HCT116 (cell line): Measurements from ENCODE around the gene TNFRSF8. TPM values are rescaled to one million over a fixed set of nuclear protein-coding genes. Genes with fewer than 3 reads are reported as not detected.

Source experiments
- ATAC-seq: fragments of 200-7000 bp; cut with Tn5 transposase; 2 replicates; pipeline ENCODE4 v1.9.1; 2020; ENCODE audit warnings: mild to moderate bottlenecking, moderate library complexity
- BruUV-seq: library from RNA; stranded (reverse); fragments of 400-500 nt; replicated peaks from 2 replicates; lab custom pipeline; 2021; lab: Mats Ljungman, UMichigan
- CTCF ChIA-PET: fragments of 300-600 bp; sonication (Branson Sonifier 250); formaldehyde crosslinking; loops from one replicate; lab custom pipeline; 2021; ENCODE audit warnings: antibody characterized with exemption; lab: Charles Lee
- POLR2A ChIA-PET: fragments of 300-600, 350-600 bp; sonication (Branson Sonifier 250); formaldehyde crosslinking; loops from one replicate; lab custom pipeline; 2021; ENCODE audit warnings: antibody characterized with exemption; lab: Charles Lee
- RAD21 ChIA-PET, 2 experiments: fragments of 300-600 bp; sonication (Branson Sonifier 250); formaldehyde crosslinking; loops; one replicate each; lab custom pipeline; 2023; ENCODE audit warnings: low total read pairs in 2 of 2; ENCODE audit not compliant: uncharacterized antibody in 2 of 2, unreplicated experiment in 2 of 2, low non-redundant PET in 1 of 2; lab: Charles Lee
- DNase-seq: peaks from one replicate; pipeline ENCODE4 v3.0.0-alpha.2; 2010; ENCODE audit warnings: low read depth, low spot score
- H2AFZ ChIP-seq: fragments of 200-600 bp; shearing (Covaris generic), sonication (generic); 2 replicates; pipeline ENCODE4 v1.6.1; 2017; ENCODE audit warnings: low read depth, mixed run types, mixed read lengths, antibody characterized with exemption, low read length; ENCODE audit not compliant: poor library complexity, severe bottlenecking
- H3K27ac ChIP-seq: 2 replicates; pipeline ENCODE4 v1.5.1; 2012; ENCODE audit warnings: low read depth, low read length
- H3K27me3 ChIP-seq: fragments of 200-600 bp; sonication (generic); 2 replicates; pipeline ENCODE4 v1.6.1; 2016; ENCODE audit warnings: mixed run types, low read length, mixed read lengths; ENCODE audit not compliant: insufficient read depth
- H3K36me3 ChIP-seq, 2 experiments: fragments of 200-500 bp in 1 of 2; fragments of 200-600 bp in 1 of 2; sonication (Bioruptor generic) in 1 of 2; sonication (generic) in 1 of 2; 2 replicates each; pipeline versions ENCODE4 v1.5.1 to v1.6.1; 2014 to 2016; ENCODE audit warnings: low read length in 2 of 2, inconsistent platforms in 1 of 2, mixed read lengths in 1 of 2, mixed run types in 1 of 2; ENCODE audit not compliant: insufficient read depth in 2 of 2, control insufficient read depth in 1 of 2
- H3K4me1 ChIP-seq, 2 experiments: fragments of 200-600 bp in 1 of 2; sonication (generic) in 1 of 2; 2 replicates each; pipeline versions ENCODE4 v1.5.1 to v1.6.1; 2012 to 2017; ENCODE audit warnings: low read length in 2 of 2, inconsistent platforms in 1 of 2, mild to moderate bottlenecking in 1 of 2, mixed read lengths in 1 of 2, mixed run types in 1 of 2, moderate library complexity in 1 of 2; ENCODE audit not compliant: insufficient read depth in 2 of 2, control insufficient read depth in 1 of 2
- H3K4me2 ChIP-seq: fragments of 200-600 bp; sonication (generic); 2 replicates; pipeline ENCODE4 v1.6.1; 2017; ENCODE audit warnings: mixed run types, low read length, mixed read lengths
- H3K4me3 ChIP-seq, 2 experiments: fragments of 200-600 bp in 1 of 2; sonication (generic) in 1 of 2; replicated peaks in 1 of 2; 2 replicates each; pipeline ENCODE4 v1.5.1; 2011 to 2016; ENCODE audit warnings: low read length in 2 of 2, control low read depth in 1 of 2, low read depth in 1 of 2, mild to moderate bottlenecking in 1 of 2, mixed read lengths in 1 of 2, mixed run types in 1 of 2
- H3K79me2 ChIP-seq: fragments of 200-600 bp; sonication (generic); 2 replicates; pipeline ENCODE4 v1.6.1; 2017; ENCODE audit warnings: mild to moderate bottlenecking, mixed run types, low read length, moderate library complexity, mixed read lengths; ENCODE audit not compliant: insufficient read depth
- H3K9ac ChIP-seq: fragments of 200-600 bp; sonication (generic); 2 replicates; pipeline ENCODE4 v1.6.1; 2016; ENCODE audit warnings: low read length, mixed read lengths
- H3K9me2 ChIP-seq: fragments of 200-600 bp; sonication (generic), shearing (Covaris generic); 2 replicates; pipeline ENCODE4 v1.6.1; 2017; ENCODE audit warnings: mixed run types, mild to moderate bottlenecking, moderate library complexity; ENCODE audit not compliant: insufficient read depth
- H3K9me3 ChIP-seq, 2 experiments: fragments of 200-500 bp in 1 of 2; fragments of 200-600 bp in 1 of 2; sonication (Bioruptor generic) in 1 of 2; sonication (generic) in 1 of 2; 2 replicates each; pipeline ENCODE4 v1.6.1; 2014 to 2017; ENCODE audit warnings: low read length in 2 of 2, mixed read lengths in 2 of 2, inconsistent platforms in 1 of 2, low read depth in 1 of 2, mild to moderate bottlenecking in 1 of 2, mixed run types in 1 of 2, moderate library complexity in 1 of 2; ENCODE audit not compliant: control insufficient read depth in 1 of 2, insufficient read depth in 1 of 2
- H4K20me1 ChIP-seq: fragments of 200-600 bp; sonication (generic), shearing (Covaris generic); 2 replicates; pipeline ENCODE4 v1.6.1; 2017; ENCODE audit warnings: mixed run types, mild to moderate bottlenecking, moderate library complexity; ENCODE audit not compliant: insufficient read depth
- ATF3 ChIP-seq: IDR thresholded peaks from 2 replicates; pipeline ENCODE4 v1.6.1; 2012
- CBX3 ChIP-seq: IDR thresholded peaks from 2 replicates; pipeline ENCODE4 v1.6.1; 2012; ENCODE audit warnings: low read depth
- CEBPB ChIP-seq: IDR thresholded peaks from 2 replicates; pipeline ENCODE4 v1.6.1; 2012; ENCODE audit warnings: low read depth
- EGR1 ChIP-seq: IDR thresholded peaks from 2 replicates; pipeline ENCODE4 v1.6.1; 2012; ENCODE audit warnings: low read depth
- EZH2 ChIP-seq: fragments of 200-600 bp; sonication (generic); IDR thresholded peaks from 2 replicates; pipeline ENCODE4 v1.6.1; 2017; ENCODE audit warnings: antibody characterized with exemption, mixed run types
- EZH2phosphoT487 ChIP-seq: fragments of 200-600 bp; IDR thresholded peaks from 2 replicates; pipeline ENCODE4 v1.6.1; 2018; ENCODE audit warnings: antibody characterized with exemption, borderline replicate concordance
- POLR2A ChIP-seq: IDR thresholded peaks from 2 replicates; pipeline ENCODE4 v1.7.0; 2011; ENCODE audit warnings: borderline replicate concordance; ENCODE audit not compliant: insufficient read depth, insufficient read length; ENCODE audit errors: extremely low read depth
- RAD21 ChIP-seq: IDR thresholded peaks from 2 replicates; pipeline ENCODE4 v1.6.1; 2012; ENCODE audit warnings: low read depth, mild to moderate bottlenecking
- SIN3A ChIP-seq: IDR thresholded peaks from 2 replicates; pipeline ENCODE4 v1.6.1; 2012; ENCODE audit warnings: low read depth
- SRF ChIP-seq: IDR thresholded peaks from 2 replicates; pipeline ENCODE4 v1.6.1; 2012; ENCODE audit warnings: low read depth
- YY1 ChIP-seq: IDR thresholded peaks from 2 replicates; pipeline ENCODE4 v1.6.1; 2011; ENCODE audit warnings: low read length, low read depth, moderate library complexity, mild to moderate bottlenecking; ENCODE audit not compliant: insufficient replicate concordance; ENCODE audit errors: extremely low read depth
- ZNF274 ChIP-seq: fragments of 200-500 bp; sonication (Bioruptor generic); IDR thresholded peaks from 2 replicates; pipeline ENCODE4 v1.6.1; 2014; ENCODE audit warnings: mild to moderate bottlenecking, low read depth, low read length, inconsistent platforms
- intact Hi-C: fragments of 100-400 bp; cut with micrococcal nuclease; formaldehyde crosslinking; loops from 2 replicates; pipeline ENCODE4 v1.10.0; 2022
- total RNA-seq: library from RNA; stranded (reverse); gene quantifications from one replicate; pipeline ENCODE4 v1.2.1, GENCODE V29; 2021; ENCODE audit not compliant: unreplicated experiment
- TF ChIP-seq, protein P1 (sequence below): IDR thresholded peaks from 2 replicates; pipeline ENCODE4 v1.6.1; 2011; ENCODE audit warnings: mild to moderate bottlenecking, low read length, moderate library complexity; ENCODE audit not compliant: insufficient replicate concordance; ENCODE audit errors: extremely low read depth
- TF ChIP-seq, protein P2 (sequence below): IDR thresholded peaks from 2 replicates; pipeline ENCODE4 v1.6.1; 2012; ENCODE audit warnings: low read depth

The TNFRSF8 gene
- total RNA-seq, 1 experiment from 2014 or later = 0.17 TPM

- Histone ChIP-seq H4K20me1 (no peaks in the 10 kb centered on the region), H3K4me1 (peaks cover 19 to 40% of the 10 kb centered on the region in 2 experiments; a peak in 3 of 4 replicates), H2AFZ (no peak overlapping the region), H3K27me3 (no peaks in the 10 kb centered on the region), H3K9me2 (no peaks in the 10 kb centered on the region), H3K36me3 (no peaks in the 10 kb centered on the region), H3K9ac (no peak overlapping the region), H3K79me2 (no peaks in the 10 kb centered on the region), H3K27ac (no peak overlapping the region), H3K4me2 (no peak overlapping the region), H3K9me3 (peaks cover 0 to 4% of the 10 kb centered on the region in 2 experiments; a peak in 1 of 4 replicates), H3K4me3 (no peak overlapping the region)
- ChIA-PET POLR2A (interaction anchor here (1.6 kb wide), 1 partner anchor 47 kb away, joined by 4 read pairs; no protein-coding TSS in a partner anchor), CTCF (no interaction called here), RAD21 (no interaction called here)
- ATAC-seq (no peak), DNase-seq (no peak)
- no TSS peak for BruUV-seq
- TF ChIP-seq YY1 = peak; percentile 64
- TF ChIP-seq EGR1 = no peak
- TF ChIP-seq CBX3 = no peak
- TF ChIP-seq CEBPB = no peak
- no peak for TF ChIP-seq SRF
- TF ChIP-seq ZNF274 = no peak
- intact Hi-C loops = no loop called here
Measured at GRCh38 chr1:12149791-12150175, 86.7 kb downstream of the TNFRSF8 start.

DNA sequence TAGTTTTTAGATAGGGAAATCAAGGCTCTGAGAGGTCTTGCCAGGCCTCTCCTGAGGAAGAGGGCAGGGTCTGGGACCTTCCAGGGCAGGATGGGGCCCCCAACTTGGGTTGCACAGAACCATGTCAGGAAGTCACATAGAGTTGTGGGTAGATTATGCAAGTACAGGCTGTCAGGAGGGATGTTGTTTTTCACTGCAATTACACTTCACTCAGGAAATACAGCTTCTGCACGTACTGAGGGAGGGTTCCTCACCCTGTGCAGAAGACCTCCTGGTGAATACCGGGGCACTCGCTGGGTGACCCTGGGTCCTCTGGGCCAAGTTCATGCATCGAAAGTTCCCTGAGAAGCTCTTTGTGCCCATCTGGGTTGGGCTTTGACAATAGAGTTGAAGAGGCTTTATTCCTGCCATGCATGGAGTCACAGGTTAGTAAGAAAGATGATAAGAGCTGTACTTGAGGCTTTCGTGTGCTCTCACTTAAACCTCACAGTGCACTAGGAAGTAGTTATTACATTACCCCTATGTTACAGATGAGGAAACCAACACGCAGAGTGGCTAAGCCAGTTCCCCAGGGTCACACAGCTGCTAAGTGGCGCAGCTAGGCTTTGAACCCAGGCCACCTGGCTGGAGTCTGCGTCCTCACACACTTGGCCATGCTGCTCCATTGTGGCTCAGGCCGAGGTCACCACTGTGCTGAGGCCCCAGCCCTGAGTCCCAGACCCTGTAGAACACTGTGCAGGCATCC is 87.5 kb downstream of the TNFRSF8 start:
- no peak for ATAC-seq
- Histone ChIP-seq H3K9me3 (peaks cover 0 to 4% of the 10 kb centered on the region in 2 experiments; a peak in 1 of 4 replicates), H3K27ac (no peak overlapping the region), H3K27me3 (no peaks in the 10 kb centered on the region), H4K20me1 (no peaks in the 10 kb centered on the region), H2AFZ (no peak overlapping the region), H3K36me3 (no peaks in the 10 kb centered on the region), H3K4me2 (no peak overlapping the region), H3K79me2 (no peaks in the 10 kb centered on the region), H3K4me1 (peaks cover 19 to 40% of the 10 kb centered on the region in 2 experiments; a peak in 3 of 4 replicates), H3K9me2 (no peaks in the 10 kb centered on the region), H3K9ac (no peak overlapping the region), H3K4me3 (no peak overlapping the region)
- ChIA-PET CTCF (interaction anchor here (1.5 kb wide), 1 partner anchor 26 kb away, joined by 3 read pairs; no protein-coding TSS in a partner anchor), RAD21 (no interaction called here), POLR2A (no interaction called here)
- no peak for DNase-seq
- intact Hi-C loops = no loop called here
- TF ChIP-seq POLR2A (no peak), SIN3A (no peak), EZH2phosphoT487 (no peak), ATF3 (no peak), RAD21 (no peak), EZH2 (no peak), CEBPB (no peak), CBX3 (no peak), YY1 (no peak)
- TF ChIP-seq, protein P1, sequence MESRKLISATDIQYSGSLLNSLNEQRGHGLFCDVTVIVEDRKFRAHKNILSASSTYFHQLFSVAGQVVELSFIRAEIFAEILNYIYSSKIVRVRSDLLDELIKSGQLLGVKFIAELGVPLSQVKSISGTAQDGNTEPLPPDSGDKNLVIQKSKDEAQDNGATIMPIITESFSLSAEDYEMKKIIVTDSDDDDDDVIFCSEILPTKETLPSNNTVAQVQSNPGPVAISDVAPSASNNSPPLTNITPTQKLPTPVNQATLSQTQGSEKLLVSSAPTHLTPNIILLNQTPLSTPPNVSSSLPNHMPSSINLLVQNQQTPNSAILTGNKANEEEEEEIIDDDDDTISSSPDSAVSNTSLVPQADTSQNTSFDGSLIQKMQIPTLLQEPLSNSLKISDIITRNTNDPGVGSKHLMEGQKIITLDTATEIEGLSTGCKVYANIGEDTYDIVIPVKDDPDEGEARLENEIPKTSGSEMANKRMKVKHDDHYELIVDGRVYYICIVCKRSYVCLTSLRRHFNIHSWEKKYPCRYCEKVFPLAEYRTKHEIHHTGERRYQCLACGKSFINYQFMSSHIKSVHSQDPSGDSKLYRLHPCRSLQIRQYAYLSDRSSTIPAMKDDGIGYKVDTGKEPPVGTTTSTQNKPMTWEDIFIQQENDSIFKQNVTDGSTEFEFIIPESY = no peak
- TF ChIP-seq, protein P2, sequence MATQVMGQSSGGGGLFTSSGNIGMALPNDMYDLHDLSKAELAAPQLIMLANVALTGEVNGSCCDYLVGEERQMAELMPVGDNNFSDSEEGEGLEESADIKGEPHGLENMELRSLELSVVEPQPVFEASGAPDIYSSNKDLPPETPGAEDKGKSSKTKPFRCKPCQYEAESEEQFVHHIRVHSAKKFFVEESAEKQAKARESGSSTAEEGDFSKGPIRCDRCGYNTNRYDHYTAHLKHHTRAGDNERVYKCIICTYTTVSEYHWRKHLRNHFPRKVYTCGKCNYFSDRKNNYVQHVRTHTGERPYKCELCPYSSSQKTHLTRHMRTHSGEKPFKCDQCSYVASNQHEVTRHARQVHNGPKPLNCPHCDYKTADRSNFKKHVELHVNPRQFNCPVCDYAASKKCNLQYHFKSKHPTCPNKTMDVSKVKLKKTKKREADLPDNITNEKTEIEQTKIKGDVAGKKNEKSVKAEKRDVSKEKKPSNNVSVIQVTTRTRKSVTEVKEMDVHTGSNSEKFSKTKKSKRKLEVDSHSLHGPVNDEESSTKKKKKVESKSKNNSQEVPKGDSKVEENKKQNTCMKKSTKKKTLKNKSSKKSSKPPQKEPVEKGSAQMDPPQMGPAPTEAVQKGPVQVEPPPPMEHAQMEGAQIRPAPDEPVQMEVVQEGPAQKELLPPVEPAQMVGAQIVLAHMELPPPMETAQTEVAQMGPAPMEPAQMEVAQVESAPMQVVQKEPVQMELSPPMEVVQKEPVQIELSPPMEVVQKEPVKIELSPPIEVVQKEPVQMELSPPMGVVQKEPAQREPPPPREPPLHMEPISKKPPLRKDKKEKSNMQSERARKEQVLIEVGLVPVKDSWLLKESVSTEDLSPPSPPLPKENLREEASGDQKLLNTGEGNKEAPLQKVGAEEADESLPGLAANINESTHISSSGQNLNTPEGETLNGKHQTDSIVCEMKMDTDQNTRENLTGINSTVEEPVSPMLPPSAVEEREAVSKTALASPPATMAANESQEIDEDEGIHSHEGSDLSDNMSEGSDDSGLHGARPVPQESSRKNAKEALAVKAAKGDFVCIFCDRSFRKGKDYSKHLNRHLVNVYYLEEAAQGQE = no peak
- no TSS peak for BruUV-seq
